ENCODE measurements around the gene DNAJC1.

The DNAJC1 gene

GRCh38 chr10:21811245-21811585 lies 192.3 kb downstream of the DNAJC1 start:
- H3K27ac Mint-ChIP-seq: no peak overlapping the region
- no peak for TF ChIP-seq CTCF (IDR thresholded peaks at IDR 0.05)
- H3K4me1 Mint-ChIP-seq: peaks cover 18% of the 10 kb centered on the region
- no peak for DNase-seq
- H3K9me3 Mint-ChIP-seq: peaks cover 14% of the 10 kb centered on the region
- H3K36me3 Mint-ChIP-seq (ENCODE audit: low read depth): peaks cover 17% of the 10 kb centered on the region
- H3K27me3 Mint-ChIP-seq (ENCODE audit: low read depth, poor library complexity): no peaks in the 10 kb centered on the region
- H3K4me3 Mint-ChIP-seq: no peak overlapping the region

GRCh38 chr10:21810582-21811244 lies 192.8 kb downstream of the DNAJC1 start:
- no peak for DNase-seq
- no peaks in the 10 kb centered on the region for H3K27me3 Mint-ChIP-seq (ENCODE audit: low read depth, poor library complexity)
- peaks cover 22% of the 10 kb centered on the region for H3K4me1 Mint-ChIP-seq
- H3K4me3 Mint-ChIP-seq: no peak overlapping the region
- H3K36me3 Mint-ChIP-seq (ENCODE audit: low read depth): peaks cover 17% of the 10 kb centered on the region
- no peak overlapping the region for H3K27ac Mint-ChIP-seq
- no peak for TF ChIP-seq CTCF (IDR thresholded peaks at IDR 0.05)
- peaks cover 14% of the 10 kb centered on the region for H3K9me3 Mint-ChIP-seq

GRCh38 chr10:21808550-21808949 lies 195.0 kb downstream of the DNAJC1 start:
- Mint-ChIP-seq H3K36me3 (ENCODE audit: low read depth) (no peaks in the 10 kb centered on the region), H3K9me3 (no peaks in the 10 kb centered on the region), H3K27me3 (ENCODE audit: low read depth, poor library complexity) (no peaks in the 10 kb centered on the region), H3K4me3 (no peak overlapping the region), H3K27ac (peak overlapping the region; percentile 51), H3K4me1 (peaks cover 30% of the 10 kb centered on the region)
- no peak for TF ChIP-seq CTCF (IDR thresholded peaks at IDR 0.05)
- DNase-seq: no peak

- H3K27ac Mint-ChIP-seq: peak overlapping the region; percentile 3
- no peak overlapping the region for H3K4me3 Mint-ChIP-seq
- peak; percentile 26 for DNase-seq
Measured at GRCh38 chr10:21807180-21807579, 196.3 kb downstream of the DNAJC1 start.

GRCh38 chr10:21803374-21803773 lies 200.2 kb downstream of the DNAJC1 start:
- no peak for DNase-seq
- Mint-ChIP-seq H3K9me3 (peaks cover 3% of the 10 kb centered on the region), H3K4me3 (no peak overlapping the region), H3K27ac (no peak overlapping the region), H3K36me3 (ENCODE audit: low read depth) (peaks cover 19% of the 10 kb centered on the region), H3K27me3 (ENCODE audit: low read depth, poor library complexity) (no peaks in the 10 kb centered on the region), H3K4me1 (peaks cover 41% of the 10 kb centered on the region)
- no peak for TF ChIP-seq CTCF (IDR thresholded peaks at IDR 0.05)

More at GRCh38 chr10:21807180-21807579, 196.3 kb downstream of the DNAJC1 start:
- Mint-ChIP-seq H3K27me3 (ENCODE audit: low read depth, poor library complexity) (no peaks in the 10 kb centered on the region), H3K9me3 (no peaks in the 10 kb centered on the region), H3K36me3 (ENCODE audit: low read depth) (no peaks in the 10 kb centered on the region), H3K4me1 (peaks cover 44% of the 10 kb centered on the region)
- TF ChIP-seq CTCF (IDR thresholded peaks at IDR 0.05): no peak

- no peak for TF ChIP-seq CTCF (IDR thresholded peaks at IDR 0.05)
- Mint-ChIP-seq H3K4me3 (no peak overlapping the region), H3K9me3 (peaks cover 7% of the 10 kb centered on the region), H3K27me3 (ENCODE audit: low read depth, poor library complexity) (no peaks in the 10 kb centered on the region), H3K36me3 (ENCODE audit: low read depth) (peaks cover 36% of the 10 kb centered on the region), H3K4me1 (peaks cover 28% of the 10 kb centered on the region), H3K27ac (no peak overlapping the region)
- no peak for DNase-seq
Measured at GRCh38 chr10:21801609-21802008, 201.9 kb downstream of the DNAJC1 start.
